OCI-LY7 (cell line): ENCODE results near the gene CAMK2B. TPM values are rescaled to one million over a fixed set of nuclear protein-coding genes. Genes with fewer than 3 reads are reported as not detected.

ENCODE experiments used
- BruUV-seq: library from RNA; stranded (reverse); fragments of 400-500 nt; replicated peaks from 2 replicates; lab custom pipeline; 2021; lab: Mats Ljungman, UMichigan
- CTCF ChIA-PET: fragments of 300-600 bp; sonication (Branson Sonifier 250); formaldehyde crosslinking; loops from one replicate; lab custom pipeline; 2022; ENCODE audit warnings: antibody characterized with exemption; ENCODE audit not compliant: unreplicated experiment; lab: Charles Lee
- POLR2A ChIA-PET: fragments of 300-600 bp; sonication (Branson Sonifier 250); formaldehyde crosslinking; loops from one replicate; lab custom pipeline; 2022; ENCODE audit warnings: antibody characterized with exemption; lab: Charles Lee
- DNase-seq: peaks from one replicate; pipeline ENCODE4 v3.0.0-alpha.2; 2015; ENCODE audit warnings: low spot score
- H2AFZ ChIP-seq: fragments of 200-600 bp; sonication (generic), shearing (Covaris generic); 2 replicates; pipeline ENCODE4 v1.6.1; 2014; ENCODE audit warnings: mild to moderate bottlenecking, antibody characterized with exemption, low read length, moderate library complexity
- H3K27ac ChIP-seq: fragments of 200-600 bp; sonication (generic); 2 replicates; pipeline ENCODE4 v1.5.1; 2014; ENCODE audit warnings: mixed run types, low read depth, mild to moderate bottlenecking, moderate library complexity, low read length, inconsistent platforms; ENCODE audit not compliant: poor library complexity, severe bottlenecking
- H3K36me3 ChIP-seq: fragments of 200-600 bp; sonication (generic); 2 replicates; pipeline ENCODE4 v1.6.1; 2014; ENCODE audit warnings: mild to moderate bottlenecking, antibody characterized with exemption, low read length, moderate library complexity, mixed read lengths; ENCODE audit not compliant: insufficient read depth
- H3K4me1 ChIP-seq: fragments of 200-600 bp; sonication (generic); 2 replicates; pipeline ENCODE4 v1.5.1; 2014; ENCODE audit warnings: mild to moderate bottlenecking, low read length; ENCODE audit not compliant: insufficient read depth, poor library complexity, severe bottlenecking
- H3K4me2 ChIP-seq: fragments of 200-600 bp; sonication (generic); 2 replicates; pipeline ENCODE4 v1.6.1; 2014; ENCODE audit warnings: mild to moderate bottlenecking, low read length
- H3K4me3 ChIP-seq: fragments of 200-600 bp; sonication (generic); 2 replicates; pipeline ENCODE4 v1.5.1; 2014; ENCODE audit warnings: mild to moderate bottlenecking, low read depth, low read length; ENCODE audit not compliant: poor library complexity, severe bottlenecking
- H3K79me2 ChIP-seq: fragments of 200-600 bp; sonication (generic); 2 replicates; pipeline ENCODE4 v1.6.1; 2016; ENCODE audit warnings: low read depth, mild to moderate bottlenecking, low read length, moderate library complexity, mixed read lengths; ENCODE audit not compliant: insufficient read depth
- H3K9me2 ChIP-seq: fragments of 200-600 bp; sonication (generic); 2 replicates; pipeline ENCODE4 v1.6.1; 2016; ENCODE audit warnings: mild to moderate bottlenecking, low read length, mixed read lengths; ENCODE audit not compliant: insufficient read depth
- H3K9me3 ChIP-seq: fragments of 200-600 bp; sonication (generic); 2 replicates; pipeline ENCODE4 v1.6.1; 2014; ENCODE audit warnings: mild to moderate bottlenecking, mixed run types, low read length, mixed read lengths
- H4K20me1 ChIP-seq: fragments of 200-600 bp; sonication (generic); 2 replicates; pipeline ENCODE4 v1.6.1; 2014; ENCODE audit warnings: mild to moderate bottlenecking, antibody characterized with exemption, low read length, moderate library complexity, mixed read lengths; ENCODE audit not compliant: insufficient read depth
- CTCF ChIP-seq: fragments of 200-600 bp; sonication (generic); conservative IDR thresholded peaks from 2 replicates; pipeline ENCODE4 v1.5.1; 2014; ENCODE audit warnings: mild to moderate bottlenecking, antibody characterized with exemption, low read length, moderate library complexity, mixed read lengths
- EZH2phosphoT487 ChIP-seq: fragments of 200-600 bp; sonication (generic); IDR thresholded peaks from 2 replicates; pipeline ENCODE4 v1.6.1; 2018; ENCODE audit warnings: low read depth, borderline replicate concordance, mild to moderate bottlenecking, mixed run types, antibody characterized with exemption, low read length, moderate library complexity, mixed read lengths
- intact Hi-C: fragments of 100-400 bp; cut with micrococcal nuclease; formaldehyde crosslinking; loops from one replicate; pipeline ENCODE4 v1.10.0; 2022; ENCODE audit not compliant: unreplicated experiment
- total RNA-seq, 2 experiments: library from RNA; depleted of rRNA in 1 of 2; stranded (reverse); fragments of >200 nt in 1 of 2; shearing (Covaris generic) in 1 of 2; gene quantifications; 2 replicates each; pipeline ENCODE4 v1.2.3, GENCODE V29; 2014 to 2022

Gene CAMK2B
- total RNA-seq, 2 experiments from 2014 or later: 0.66 to 1.1 TPM

- Histone ChIP-seq H3K36me3 (no peaks in the 10 kb centered on the region), H3K4me3 (no peak overlapping the region), H3K9me2 (no peaks in the 10 kb centered on the region), H3K9me3 (0 out of 2 replicates have a peak, but pooled peaks cover 7% of the 10 kb centered on the region), H3K4me1 (no peaks in the 10 kb centered on the region), H2AFZ (no peak overlapping the region), H3K79me2 (no peaks in the 10 kb centered on the region), H3K27ac (no peak overlapping the region), H4K20me1 (no peaks in the 10 kb centered on the region), H3K4me2 (no peak overlapping the region)
- ChIA-PET CTCF (no interaction called here), POLR2A (no interaction called here)
- intact Hi-C loops: no loop called here
- no peak for DNase-seq
- TF ChIP-seq CTCF (no peak), EZH2phosphoT487 (no peak)
- BruUV-seq: no TSS peak
Measured at GRCh38 chr7:44341401-44341800, 16.0 kb upstream of the CAMK2B start.

GRCh38 chr7:44338600-44338999 is 13.2 kb upstream of the CAMK2B start:
- H3K4me3 ChIP-seq: no peak overlapping the region
- no peaks in the 10 kb centered on the region for H3K9me2 ChIP-seq
- ChIA-PET POLR2A (interaction anchor here (0.6 kb wide), 1 partner anchor 153 kb away, joined by 3 read pairs; no protein-coding TSS in a partner anchor), CTCF (no interaction called here)
- no peaks in the 10 kb centered on the region for H3K36me3 ChIP-seq
- H3K4me2 ChIP-seq: no peak overlapping the region
- 0 out of 2 replicates have a peak, but pooled peaks cover 7% of the 10 kb centered on the region for H3K9me3 ChIP-seq
- no peaks in the 10 kb centered on the region for H3K79me2 ChIP-seq
- no peak overlapping the region for H3K27ac ChIP-seq
- no peak overlapping the region for H2AFZ ChIP-seq
- intact Hi-C loops: no loop called here
- TF ChIP-seq EZH2phosphoT487 (no peak), CTCF (no peak)
- DNase-seq: no peak
- no peaks in the 10 kb centered on the region for H3K4me1 ChIP-seq
- no peaks in the 10 kb centered on the region for H4K20me1 ChIP-seq
- BruUV-seq: no TSS peak

- ChIA-PET POLR2A (interaction anchor here (0.7 kb wide), 1 partner anchor 583 kb away, joined by 3 read pairs; no protein-coding TSS in a partner anchor), CTCF (no interaction called here)
- no peaks in the 10 kb centered on the region for H3K9me2 ChIP-seq
- no peaks in the 10 kb centered on the region for H4K20me1 ChIP-seq
- no peak overlapping the region for H2AFZ ChIP-seq
- intact Hi-C loops: no loop called here
- no peak for DNase-seq
- BruUV-seq: no TSS peak
- no peak overlapping the region for H3K27ac ChIP-seq
- H3K4me1 ChIP-seq: no peaks in the 10 kb centered on the region
- no peaks in the 10 kb centered on the region for H3K79me2 ChIP-seq
- no peaks in the 10 kb centered on the region for H3K36me3 ChIP-seq
- H3K4me3 ChIP-seq: no peak overlapping the region
- H3K4me2 ChIP-seq: no peak overlapping the region
- H3K9me3 ChIP-seq: 0 out of 2 replicates have a peak, but pooled peaks cover 7% of the 10 kb centered on the region
- TF ChIP-seq CTCF (no peak), EZH2phosphoT487 (no peak)
Measured at GRCh38 chr7:44336491-44336890, 11.1 kb upstream of the CAMK2B start.
